ENCODE data around the gene ALDH2. TPM values are rescaled to one million over a fixed set of nuclear protein-coding genes. Genes with fewer than 3 reads are reported as not detected.

ALDH2 gene
- polyA plus RNA-seq, 1 donor (not counting 4 experiments of a cell fraction or from before 2014, with no cell fraction given), result 33.8 TPM

DNA sequence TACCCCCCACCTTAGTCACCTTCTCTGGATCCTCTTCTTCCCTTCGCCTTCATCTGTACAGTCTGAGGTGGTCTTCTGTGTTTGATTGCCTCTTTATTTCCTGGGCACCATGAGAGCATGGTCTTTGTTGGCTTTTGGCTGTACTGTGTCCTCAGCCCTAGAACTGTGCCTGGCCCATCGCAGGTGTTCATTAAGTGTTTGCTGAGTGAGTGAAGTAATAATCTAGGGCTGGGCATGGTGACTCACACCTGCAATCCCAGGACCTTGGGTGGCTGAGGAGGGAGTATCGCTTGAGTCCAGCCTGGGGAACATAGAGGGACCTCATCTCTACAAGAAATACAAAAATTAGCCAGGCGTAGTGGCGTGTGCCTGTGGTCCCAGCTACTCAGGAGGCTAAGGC, 13.9 kb downstream of the ALDH2 start:
- H3K27me3 ChIP-seq (ENCODE audit: control insufficient read depth, extremely low read depth, insufficient read depth, low read length), result no peaks in the 10 kb centered on the region
- DNase-seq (ENCODE audit: low read depth, low spot score) (no peak), FAIRE-seq (no peak)
- H3K4me1 ChIP-seq (ENCODE audit: control insufficient read depth, extremely low read depth, insufficient read depth, low read length), result peaks cover 7% of the 10 kb centered on the region
- H3K4me2 ChIP-seq (ENCODE audit: control insufficient read depth, extremely low read depth, insufficient read depth, low read depth, low read length), result no peak overlapping the region
- no peaks in the 10 kb centered on the region for H3K79me2 ChIP-seq (ENCODE audit: control insufficient read depth, insufficient read depth, low read length)
- no peak overlapping the region for H3K4me3 ChIP-seq (ENCODE audit: control insufficient read depth in 2 of 3, extremely low read depth in 1 of 3, insufficient read depth in 2 of 3, low read depth in 1 of 3, low read length in 3 of 3)
- no peak overlapping the region for H3K9ac ChIP-seq (ENCODE audit: control insufficient read depth, extremely low read depth, insufficient read depth, low read length)
- no peak overlapping the region for H3K27ac ChIP-seq (ENCODE audit: control insufficient read depth, insufficient read depth, low read length)
- TF ChIP-seq, protein P1, sequence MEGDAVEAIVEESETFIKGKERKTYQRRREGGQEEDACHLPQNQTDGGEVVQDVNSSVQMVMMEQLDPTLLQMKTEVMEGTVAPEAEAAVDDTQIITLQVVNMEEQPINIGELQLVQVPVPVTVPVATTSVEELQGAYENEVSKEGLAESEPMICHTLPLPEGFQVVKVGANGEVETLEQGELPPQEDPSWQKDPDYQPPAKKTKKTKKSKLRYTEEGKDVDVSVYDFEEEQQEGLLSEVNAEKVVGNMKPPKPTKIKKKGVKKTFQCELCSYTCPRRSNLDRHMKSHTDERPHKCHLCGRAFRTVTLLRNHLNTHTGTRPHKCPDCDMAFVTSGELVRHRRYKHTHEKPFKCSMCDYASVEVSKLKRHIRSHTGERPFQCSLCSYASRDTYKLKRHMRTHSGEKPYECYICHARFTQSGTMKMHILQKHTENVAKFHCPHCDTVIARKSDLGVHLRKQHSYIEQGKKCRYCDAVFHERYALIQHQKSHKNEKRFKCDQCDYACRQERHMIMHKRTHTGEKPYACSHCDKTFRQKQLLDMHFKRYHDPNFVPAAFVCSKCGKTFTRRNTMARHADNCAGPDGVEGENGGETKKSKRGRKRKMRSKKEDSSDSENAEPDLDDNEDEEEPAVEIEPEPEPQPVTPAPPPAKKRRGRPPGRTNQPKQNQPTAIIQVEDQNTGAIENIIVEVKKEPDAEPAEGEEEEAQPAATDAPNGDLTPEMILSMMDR (optimal IDR thresholded peaks at IDR 0.05 in 1 of 3, IDR thresholded peaks at IDR 0.05 in 1 of 3, conservative IDR thresholded peaks at IDR 0.05 in 1 of 3; ENCODE audit: extremely low read depth in 1 of 3, insufficient read depth in 2 of 3, low read length in 3 of 3), result no peak
- no peak for TF ChIP-seq EZH2 (IDR thresholded peaks at IDR 0.05; ENCODE audit: low read length)
- no peak overlapping the region for H2AFZ ChIP-seq (ENCODE audit: control insufficient read depth, low read length)
- H3K9me3 ChIP-seq (ENCODE audit: control insufficient read depth, low read depth, low read length), result no peaks in the 10 kb centered on the region
- no peaks in the 10 kb centered on the region for H4K20me1 ChIP-seq (ENCODE audit: control insufficient read depth, extremely low read depth, insufficient read depth, low read length)
- H3K9me1 ChIP-seq (ENCODE audit: control insufficient read depth, extremely low read depth, insufficient read depth, low read length), result peaks cover 2% of the 10 kb centered on the region
- dilution Hi-C loops (cut with MboI; ENCODE audit: extremely low pct_ligation_motif_present, low sequenced_read_pairs), result no loop called here
- peaks cover 7 to 9% of the 10 kb centered on the region in 2 experiments for H3K36me3 ChIP-seq (ENCODE audit: control insufficient read depth in 2 of 2, extremely low read depth in 1 of 2, insufficient read depth in 2 of 2, low read length in 2 of 2)

DNA sequence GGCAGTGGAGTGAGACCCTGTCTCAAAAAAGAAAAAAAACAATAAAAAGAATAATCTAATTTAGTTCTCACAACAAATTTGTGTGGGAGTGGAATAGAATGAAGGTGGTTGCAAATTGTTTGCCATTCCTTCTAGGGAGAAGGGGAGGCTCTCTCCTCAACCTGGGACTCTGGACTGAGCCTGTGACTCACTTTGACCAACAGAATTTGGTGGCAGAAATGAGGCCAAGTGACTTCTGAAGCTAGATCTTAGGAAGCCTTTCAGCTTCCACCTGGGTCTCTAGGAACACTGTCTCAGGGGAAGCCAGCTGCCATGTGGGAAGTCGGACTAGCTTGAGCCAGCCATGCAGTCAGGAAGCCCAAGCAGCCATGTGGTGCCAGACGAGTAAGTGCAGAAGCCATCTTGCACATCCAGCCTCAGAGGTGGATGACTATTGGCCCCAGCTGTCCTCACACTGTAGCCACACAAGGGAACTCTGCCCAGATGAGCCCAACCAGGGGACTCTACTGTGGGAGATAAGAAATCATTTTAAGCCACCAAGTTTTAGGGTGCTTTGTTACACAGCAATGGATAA, 14.4 kb downstream of the ALDH2 start:
- no peak overlapping the region for H3K4me3 ChIP-seq (ENCODE audit: control insufficient read depth in 2 of 3, extremely low read depth in 1 of 3, insufficient read depth in 2 of 3, low read depth in 1 of 3, low read length in 3 of 3)
- DNase-seq (ENCODE audit: low read depth, low spot score) (no peak), FAIRE-seq (no peak)
- no peaks in the 10 kb centered on the region for H3K27me3 ChIP-seq (ENCODE audit: control insufficient read depth, extremely low read depth, insufficient read depth, low read length)
- peaks cover 7 to 9% of the 10 kb centered on the region in 2 experiments for H3K36me3 ChIP-seq (ENCODE audit: control insufficient read depth in 2 of 2, extremely low read depth in 1 of 2, insufficient read depth in 2 of 2, low read length in 2 of 2)
- dilution Hi-C loops (cut with MboI; ENCODE audit: extremely low pct_ligation_motif_present, low sequenced_read_pairs), result no loop called here
- no peaks in the 10 kb centered on the region for H3K79me2 ChIP-seq (ENCODE audit: control insufficient read depth, insufficient read depth, low read length)
- no peak overlapping the region for H3K4me2 ChIP-seq (ENCODE audit: control insufficient read depth, extremely low read depth, insufficient read depth, low read depth, low read length)
- peaks cover 2% of the 10 kb centered on the region for H3K9me1 ChIP-seq (ENCODE audit: control insufficient read depth, extremely low read depth, insufficient read depth, low read length)
- no peaks in the 10 kb centered on the region for H4K20me1 ChIP-seq (ENCODE audit: control insufficient read depth, extremely low read depth, insufficient read depth, low read length)
- no peak for TF ChIP-seq EZH2 (IDR thresholded peaks at IDR 0.05; ENCODE audit: low read length)
- TF ChIP-seq, protein P1 (optimal IDR thresholded peaks at IDR 0.05 in 1 of 3, IDR thresholded peaks at IDR 0.05 in 1 of 3, conservative IDR thresholded peaks at IDR 0.05 in 1 of 3; ENCODE audit: extremely low read depth in 1 of 3, insufficient read depth in 2 of 3, low read length in 3 of 3), result no peak
- no peak overlapping the region for H3K9ac ChIP-seq (ENCODE audit: control insufficient read depth, extremely low read depth, insufficient read depth, low read length)
- no peak overlapping the region for H2AFZ ChIP-seq (ENCODE audit: control insufficient read depth, low read length)
- peaks cover 3% of the 10 kb centered on the region for H3K4me1 ChIP-seq (ENCODE audit: control insufficient read depth, extremely low read depth, insufficient read depth, low read length)
- no peak overlapping the region for H3K27ac ChIP-seq (ENCODE audit: control insufficient read depth, insufficient read depth, low read length)
- no peaks in the 10 kb centered on the region for H3K9me3 ChIP-seq (ENCODE audit: control insufficient read depth, low read depth, low read length)

All from keratinocyte (primary cell).